GM10266 (cell line): ENCODE results near the gene CYP46A1.

Experiments used
- DNase-seq: peaks from one replicate; pipeline ENCODE4 v3.0.0; 2012; ENCODE audit errors: extremely low spot score
- CTCF ChIP-seq: IDR thresholded peaks from 2 replicates; pipeline ENCODE4 v1.5.1; 2012; ENCODE audit warnings: mild to moderate bottlenecking, low read depth; ENCODE audit not compliant: control insufficient read depth, insufficient read depth; ENCODE audit errors: missing control alignments

The CYP46A1 gene

GRCh38 chr14:99649643-99650042, 34.5 kb upstream of the CYP46A1 start:
- TF ChIP-seq CTCF, result no peak
- DNase-seq, result no peak

GRCh38 chr14:99650189-99650588, 33.9 kb upstream of the CYP46A1 start:
- no peak for TF ChIP-seq CTCF
- DNase-seq, result no peak

- no peak for DNase-seq
- TF ChIP-seq CTCF, result no peak
Measured at GRCh38 chr14:99651953-99652746, 31.9 kb upstream of the CYP46A1 start.

GRCh38 chr14:99654235-99654985, 29.7 kb upstream of the CYP46A1 start:
- no peak for DNase-seq

GRCh38 chr14:99655521-99655920, 28.6 kb upstream of the CYP46A1 start:
- no peak for TF ChIP-seq CTCF
- DNase-seq, result no peak

More at GRCh38 chr14:99654235-99654985, 29.7 kb upstream of the CYP46A1 start:
- TF ChIP-seq CTCF, result no peak

- no peak for DNase-seq
- TF ChIP-seq CTCF, result no peak
Measured at GRCh38 chr14:99656171-99656570, 27.9 kb upstream of the CYP46A1 start.
